ENCODE measurements around the gene RALB.
A peak's percentile ranks its signal among the peaks of the same experiment; 100 is the strongest.
"Not testable (repeated sequence)": the region's sequence is repeated elsewhere in the genome, so short reads cannot be mapped to it uniquely, and the experiment has no call there.

The RALB gene

DNA sequence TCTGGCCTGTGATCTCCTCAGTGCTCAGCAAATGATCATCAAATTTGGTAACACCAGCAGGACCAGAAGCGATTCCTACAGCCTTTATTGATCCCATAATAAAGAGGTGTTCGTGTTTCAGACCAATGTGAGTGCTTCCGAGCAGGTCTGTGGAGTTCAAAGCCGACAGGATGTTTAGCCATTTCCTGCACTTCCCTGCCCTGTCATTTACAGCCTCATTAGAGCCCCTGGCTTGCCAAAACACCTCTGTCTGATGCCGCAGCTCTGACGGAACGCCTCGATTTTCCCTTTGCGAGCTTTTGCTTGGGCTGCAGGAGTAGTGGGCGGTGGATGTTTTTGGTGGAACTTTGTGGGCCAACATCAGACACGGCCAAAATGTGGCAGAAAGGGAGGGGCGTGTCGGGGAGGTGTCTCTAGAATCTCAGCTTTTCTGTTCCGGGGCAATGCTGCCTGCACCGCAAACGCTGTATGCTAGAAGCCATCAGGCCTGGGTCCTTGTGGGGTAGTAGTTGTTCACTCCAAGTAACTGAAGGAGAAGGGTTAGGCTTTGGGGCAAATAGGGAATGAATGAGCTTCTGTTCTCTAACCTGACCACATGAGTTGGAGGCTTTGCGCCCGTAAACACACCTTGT lies 67.2 kb downstream of the RALB start:
- no peaks in the 10 kb centered on the region for H3K9me3 ChIP-seq (ENCODE audit: control insufficient read depth, low read length)
- H3K9ac ChIP-seq (ENCODE audit: low read length): no peak overlapping the region
- DNase-seq: no peak
- no peak overlapping the region for H2AK5ac ChIP-seq (ENCODE audit: low read length, severe bottlenecking)
- H3K14ac ChIP-seq (ENCODE audit: low read length in 2 of 2): no peak overlapping the region
- peaks cover 1% of the 10 kb centered on the region for H3K4me1 ChIP-seq (ENCODE audit: control insufficient read depth, insufficient read depth, low read depth, low read length)
- no peak overlapping the region for H3K4me2 ChIP-seq (ENCODE audit: low read length, poor library complexity, severe bottlenecking)
- H3K79me1 ChIP-seq (replicated peaks; ENCODE audit: low read length, poor library complexity, severe bottlenecking): no peaks in the 10 kb centered on the region
- H2BK12ac ChIP-seq (ENCODE audit: low read length in 2 of 2): no peak overlapping the region
- H4K8ac ChIP-seq (ENCODE audit: low read length): no peak overlapping the region
- H2AFZ ChIP-seq (ENCODE audit: low read depth, low read length): no peak overlapping the region
- no peak overlapping the region for H2BK5ac ChIP-seq (ENCODE audit: low read depth, low read length, poor library complexity, severe bottlenecking)
- H2BK15ac ChIP-seq (ENCODE audit: low read depth, poor library complexity, severe bottlenecking): no peak overlapping the region
- H4K91ac ChIP-seq (ENCODE audit: low read length): no peak overlapping the region
- no peak overlapping the region for H3K27ac ChIP-seq (ENCODE audit: low read length, poor library complexity, severe bottlenecking)
- H2BK120ac ChIP-seq (ENCODE audit: low read depth, low read length): no peak overlapping the region
- no peak overlapping the region for H3K23ac ChIP-seq (ENCODE audit: low read length in 2 of 2)
- H3K27me3 ChIP-seq (ENCODE audit: control insufficient read depth in 1 of 2, insufficient read depth in 1 of 2, low read length in 2 of 2): peaks cover 24 to 55% of the 10 kb centered on the region in 2 experiments
- no peak overlapping the region for H3K18ac ChIP-seq (ENCODE audit: low read depth in 1 of 2, low read length in 2 of 2)
- no peaks in the 10 kb centered on the region for H3K36me3 ChIP-seq (ENCODE audit: control insufficient read depth in 1 of 2, insufficient read depth in 2 of 2, low read depth in 1 of 2, low read length in 2 of 2)
- WGBS: 67% methylated on average over 18 of the region's 18 CpGs
- H3K4ac ChIP-seq (ENCODE audit: low read depth in 1 of 2, low read length in 2 of 2): no peak overlapping the region
- H3K4me3 ChIP-seq (ENCODE audit: insufficient read depth in 1 of 2, low read depth in 1 of 2, low read length in 2 of 2): no peak overlapping the region

DNA sequence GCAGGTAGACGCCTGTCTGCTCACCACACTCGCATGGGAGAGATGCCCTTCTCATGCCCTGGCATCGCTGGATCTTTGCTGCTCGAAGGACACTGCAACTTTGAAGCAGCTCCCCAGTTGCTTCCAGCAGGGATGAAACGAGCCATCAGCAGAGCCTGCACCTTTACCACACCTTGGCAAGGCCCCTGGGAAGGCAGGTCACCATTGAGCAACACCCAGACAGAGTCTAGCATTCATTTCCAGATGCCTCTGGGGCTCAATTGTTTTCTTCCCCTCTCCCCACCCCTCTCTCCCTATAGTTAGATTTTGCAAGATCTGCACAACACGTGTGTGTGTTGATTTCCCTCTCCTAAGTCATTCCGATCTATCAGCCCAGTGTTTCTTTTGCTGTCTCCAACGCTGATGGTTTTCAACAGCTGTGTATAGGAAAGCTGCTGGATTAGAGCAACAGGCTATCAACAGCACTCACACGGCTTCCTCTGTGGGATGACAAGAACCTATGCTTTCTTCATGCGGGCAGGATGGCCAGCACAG lies 67.7 kb downstream of the RALB start:
- H4K91ac ChIP-seq (ENCODE audit: low read length): no peak overlapping the region
- no peak overlapping the region for H3K4ac ChIP-seq (ENCODE audit: low read depth in 1 of 2, low read length in 2 of 2)
- no peak overlapping the region for H3K4me2 ChIP-seq (ENCODE audit: low read length, poor library complexity, severe bottlenecking)
- H2BK120ac ChIP-seq (ENCODE audit: low read depth, low read length): no peak overlapping the region
- H3K79me1 ChIP-seq (replicated peaks; ENCODE audit: low read length, poor library complexity, severe bottlenecking): no peaks in the 10 kb centered on the region
- no peak overlapping the region for H2AK5ac ChIP-seq (ENCODE audit: low read length, severe bottlenecking)
- no peak overlapping the region for H4K8ac ChIP-seq (ENCODE audit: low read length)
- H3K18ac ChIP-seq (ENCODE audit: low read depth in 1 of 2, low read length in 2 of 2): no peak overlapping the region
- no peaks in the 10 kb centered on the region for H3K36me3 ChIP-seq (ENCODE audit: control insufficient read depth in 1 of 2, insufficient read depth in 2 of 2, low read depth in 1 of 2, low read length in 2 of 2)
- H3K14ac ChIP-seq (ENCODE audit: low read length in 2 of 2): no peak overlapping the region
- H2BK5ac ChIP-seq (ENCODE audit: low read depth, low read length, poor library complexity, severe bottlenecking): peak overlapping the region; percentile 14
- peaks cover 1% of the 10 kb centered on the region for H3K4me1 ChIP-seq (ENCODE audit: control insufficient read depth, insufficient read depth, low read depth, low read length)
- no peak overlapping the region for H3K23ac ChIP-seq (ENCODE audit: low read length in 2 of 2)
- no peak for DNase-seq
- H2AFZ ChIP-seq (ENCODE audit: low read depth, low read length): no peak overlapping the region
- no peak overlapping the region for H3K9ac ChIP-seq (ENCODE audit: low read length)
- H3K4me3 ChIP-seq (ENCODE audit: insufficient read depth in 1 of 2, low read depth in 1 of 2, low read length in 2 of 2): no peak overlapping the region
- no peak overlapping the region for H3K27ac ChIP-seq (ENCODE audit: low read length, poor library complexity, severe bottlenecking)
- no peak overlapping the region for H2BK15ac ChIP-seq (ENCODE audit: low read depth, poor library complexity, severe bottlenecking)
- peaks cover 20 to 53% of the 10 kb centered on the region in 2 experiments for H3K27me3 ChIP-seq (ENCODE audit: control insufficient read depth in 1 of 2, insufficient read depth in 1 of 2, low read length in 2 of 2)
- H3K9me3 ChIP-seq (ENCODE audit: control insufficient read depth, low read length): no peaks in the 10 kb centered on the region
- 80% methylated on average over 10 of the region's 10 CpGs for WGBS
- no peak overlapping the region for H2BK12ac ChIP-seq (ENCODE audit: low read length in 2 of 2)

DNA sequence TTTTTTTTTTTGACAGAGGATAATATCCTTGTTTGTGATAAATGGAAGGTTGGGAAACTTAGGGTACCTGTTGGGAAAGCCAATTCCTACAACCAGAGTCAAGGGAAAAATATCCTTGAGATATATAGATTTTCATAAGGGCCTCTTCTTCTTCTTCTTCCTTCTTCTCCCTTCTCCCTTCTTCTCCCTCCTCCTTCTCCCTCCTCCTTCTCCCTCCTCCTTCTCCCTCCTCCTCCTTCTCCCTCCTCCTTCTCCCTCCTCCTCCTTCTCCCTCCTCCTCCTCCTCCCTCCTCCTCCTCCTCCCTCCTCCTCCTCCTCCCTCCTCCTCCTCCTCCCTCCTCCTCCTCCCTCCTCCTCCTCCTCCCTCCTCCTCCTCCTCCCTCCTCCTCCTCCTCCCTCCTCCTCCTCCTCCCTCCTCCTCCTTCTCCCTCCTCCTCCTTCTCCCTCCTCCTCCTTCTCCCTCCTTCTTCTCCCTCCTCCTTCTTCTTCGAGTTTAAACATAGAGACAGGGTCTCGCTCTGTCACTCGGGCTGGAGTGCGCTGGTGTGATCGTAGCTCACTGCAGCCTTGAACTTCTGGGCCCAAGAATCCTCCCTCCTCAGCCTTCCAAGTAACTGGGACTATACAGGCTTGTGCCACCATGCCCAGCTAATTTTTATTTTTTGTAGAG lies 68.4 kb downstream of the RALB start:
- H4K8ac ChIP-seq (ENCODE audit: low read length); H3K4me1 ChIP-seq (ENCODE audit: control insufficient read depth, insufficient read depth, low read depth, low read length); H3K4me3 ChIP-seq (ENCODE audit: insufficient read depth in 1 of 2, low read depth in 1 of 2, low read length in 2 of 2); H2BK5ac ChIP-seq (ENCODE audit: low read depth, low read length, poor library complexity, severe bottlenecking); H3K9ac ChIP-seq (ENCODE audit: low read length); H3K4ac ChIP-seq (ENCODE audit: low read depth in 1 of 2, low read length in 2 of 2); H2BK15ac ChIP-seq (ENCODE audit: low read depth, poor library complexity, severe bottlenecking); H2BK120ac ChIP-seq (ENCODE audit: low read depth, low read length); H2AFZ ChIP-seq (ENCODE audit: low read depth, low read length); H3K36me3 ChIP-seq (ENCODE audit: control insufficient read depth in 1 of 2, insufficient read depth in 2 of 2, low read depth in 1 of 2, low read length in 2 of 2); H3K27ac ChIP-seq (ENCODE audit: low read length, poor library complexity, severe bottlenecking); H3K14ac ChIP-seq (ENCODE audit: low read length in 2 of 2); H3K4me2 ChIP-seq (ENCODE audit: low read length, poor library complexity, severe bottlenecking); H3K9me3 ChIP-seq (ENCODE audit: control insufficient read depth, low read length); H2AK5ac ChIP-seq (ENCODE audit: low read length, severe bottlenecking); DNase-seq; H3K18ac ChIP-seq (ENCODE audit: low read depth in 1 of 2, low read length in 2 of 2); H4K91ac ChIP-seq (ENCODE audit: low read length); H3K79me1 ChIP-seq (replicated peaks; ENCODE audit: low read length, poor library complexity, severe bottlenecking); H2BK12ac ChIP-seq (ENCODE audit: low read length in 2 of 2); H3K23ac ChIP-seq (ENCODE audit: low read length in 2 of 2): not testable (repeated sequence)
- H3K27me3 ChIP-seq (ENCODE audit: control insufficient read depth in 1 of 2, insufficient read depth in 1 of 2, low read length in 2 of 2): peaks cover 16 to 50% of the 10 kb centered on the region in 2 experiments
- 84% methylated on average over 5 of the region's 5 CpGs for WGBS

DNA sequence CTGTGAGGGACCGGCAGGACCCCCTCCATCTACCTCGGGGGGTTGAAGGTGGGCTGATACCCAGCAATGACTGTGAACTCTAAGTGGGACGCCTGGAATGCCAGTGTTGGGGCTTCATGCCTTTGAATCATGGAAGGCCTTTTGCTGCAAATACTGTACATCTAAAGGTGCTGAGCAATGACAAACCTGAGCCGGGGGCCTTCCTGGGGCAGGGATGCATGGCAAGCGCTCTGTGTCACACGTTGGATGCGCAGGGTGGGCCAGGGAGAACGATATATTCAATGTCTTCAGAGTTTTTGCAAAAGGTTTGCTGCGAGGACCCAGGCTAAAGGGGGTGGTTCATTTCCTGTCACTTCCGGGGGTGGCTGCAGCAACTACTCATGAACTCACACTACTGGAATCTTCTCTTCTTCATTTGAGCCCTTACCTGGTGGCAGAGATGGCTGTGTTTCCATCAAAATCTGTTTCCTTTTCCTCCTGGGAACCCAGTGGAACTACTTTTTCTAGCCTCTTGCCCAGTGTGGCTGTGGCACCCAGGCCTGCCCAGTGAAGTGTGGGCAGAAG lies 69.2 kb downstream of the RALB start:
- H3K36me3 ChIP-seq (ENCODE audit: control insufficient read depth in 1 of 2, insufficient read depth in 2 of 2, low read depth in 1 of 2, low read length in 2 of 2): no peaks in the 10 kb centered on the region
- no peak overlapping the region for H3K27ac ChIP-seq (ENCODE audit: low read length, poor library complexity, severe bottlenecking)
- no peak overlapping the region for H2BK12ac ChIP-seq (ENCODE audit: low read length in 2 of 2)
- H2AFZ ChIP-seq (ENCODE audit: low read depth, low read length): no peak overlapping the region
- no peak overlapping the region for H2BK120ac ChIP-seq (ENCODE audit: low read depth, low read length)
- no peak overlapping the region for H3K4me3 ChIP-seq (ENCODE audit: insufficient read depth in 1 of 2, low read depth in 1 of 2, low read length in 2 of 2)
- WGBS: 90% methylated on average over 10 of the region's 10 CpGs
- no peaks in the 10 kb centered on the region for H3K79me1 ChIP-seq (replicated peaks; ENCODE audit: low read length, poor library complexity, severe bottlenecking)
- no peak overlapping the region for H4K91ac ChIP-seq (ENCODE audit: low read length)
- no peak overlapping the region for H3K4me2 ChIP-seq (ENCODE audit: low read length, poor library complexity, severe bottlenecking)
- no peak overlapping the region for H2BK5ac ChIP-seq (ENCODE audit: low read depth, low read length, poor library complexity, severe bottlenecking)
- H3K9ac ChIP-seq (ENCODE audit: low read length): no peak overlapping the region
- no peak overlapping the region for H3K14ac ChIP-seq (ENCODE audit: low read length in 2 of 2)
- H3K18ac ChIP-seq (ENCODE audit: low read depth in 1 of 2, low read length in 2 of 2): no peak overlapping the region
- no peak overlapping the region for H4K8ac ChIP-seq (ENCODE audit: low read length)
- no peak overlapping the region for H2AK5ac ChIP-seq (ENCODE audit: low read length, severe bottlenecking)
- no peak overlapping the region for H2BK15ac ChIP-seq (ENCODE audit: low read depth, poor library complexity, severe bottlenecking)
- no peaks in the 10 kb centered on the region for H3K9me3 ChIP-seq (ENCODE audit: control insufficient read depth, low read length)
- peaks cover 19 to 50% of the 10 kb centered on the region in 2 experiments for H3K27me3 ChIP-seq (ENCODE audit: control insufficient read depth in 1 of 2, insufficient read depth in 1 of 2, low read length in 2 of 2)
- no peak overlapping the region for H3K4ac ChIP-seq (ENCODE audit: low read depth in 1 of 2, low read length in 2 of 2)
- no peak overlapping the region for H3K23ac ChIP-seq (ENCODE audit: low read length in 2 of 2)
- DNase-seq: no peak
- peaks cover 1% of the 10 kb centered on the region for H3K4me1 ChIP-seq (ENCODE audit: control insufficient read depth, insufficient read depth, low read depth, low read length)

Measured in mesenchymal stem cell (in vitro differentiated cells and primary cell).